CD14-positive monocyte (primary cell): ENCODE measurements around the gene CPNE4. TPM values are rescaled to one million over a fixed set of nuclear protein-coding genes. Genes with fewer than 3 reads are reported as not detected.

Experiments used
- DNase-seq, 3 donors: peaks; one replicate each; pipeline ENCODE4 v3.0.0-alpha.2; 2011 to 2022
- H2AFZ ChIP-seq: 2 replicates; pipeline ENCODE4 v1.6.0; 2012; ENCODE audit warnings: mild to moderate bottlenecking, low read depth, low read length, inconsistent platforms; ENCODE audit not compliant: insufficient read depth, poor library complexity, severe bottlenecking
- H3K27ac ChIP-seq, 2 donors: 1 replicate in 1 of 2; 2 replicates in 1 of 2; pipeline ENCODE4 v1.5.1; 2012 to 2013; ENCODE audit warnings: low read length in 2 of 2, control low read depth in 1 of 2, inconsistent platforms in 1 of 2, low read depth in 1 of 2, mild to moderate bottlenecking in 1 of 2
- H3K27me3 ChIP-seq, 2 donors: one replicate each; pipeline versions ENCODE4 v1.6.0 to v1.6.1; 2011 to 2013; ENCODE audit warnings: low read length in 2 of 2; ENCODE audit not compliant: control insufficient read depth in 2 of 2, insufficient read depth in 2 of 2
- H3K36me3 ChIP-seq, 2 donors: replicated peaks in 1 of 2; 1 replicate in 1 of 2; 2 replicates in 1 of 2; pipeline versions ENCODE4 v1.5.1 to v1.6.1; 2012 to 2013; ENCODE audit warnings: low read length in 2 of 2, control low read depth in 1 of 2, inconsistent platforms in 1 of 2, mild to moderate bottlenecking in 1 of 2; ENCODE audit not compliant: insufficient read depth in 2 of 2, control insufficient read depth in 1 of 2
- H3K4me1 ChIP-seq, 2 donors: 1 replicate in 1 of 2; 2 replicates in 1 of 2; pipeline versions ENCODE4 v1.5.1 to v1.6.1; 2012 to 2013; ENCODE audit warnings: low read length in 2 of 2, control low read depth in 1 of 2, inconsistent platforms in 1 of 2, mild to moderate bottlenecking in 1 of 2, moderate library complexity in 1 of 2; ENCODE audit not compliant: insufficient read depth in 2 of 2, control insufficient read depth in 1 of 2
- H3K4me2 ChIP-seq: replicated peaks from 2 replicates; pipeline ENCODE3; 2012; ENCODE audit warnings: low read length, moderate library complexity, mild to moderate bottlenecking; ENCODE audit not compliant: poor library complexity, severe bottlenecking; ENCODE audit errors: extremely low read depth
- H3K4me3 ChIP-seq, 3 experiments: fragments of 200-600 bp in 1 of 3; sonication (generic) in 1 of 3; replicated peaks in 1 of 3; 1 replicate in 2 of 3; 2 replicates in 1 of 3; pipeline ENCODE4 v1.5.1; 2011 to 2013; ENCODE audit warnings: low read length in 3 of 3, mild to moderate bottlenecking in 3 of 3, control low read depth in 2 of 3, low read depth in 2 of 3, inconsistent platforms in 1 of 3, moderate library complexity in 1 of 3
- H3K79me2 ChIP-seq: 2 replicates; pipeline ENCODE4 v1.6.0; 2012; ENCODE audit warnings: mild to moderate bottlenecking, control low read depth, inconsistent platforms, low read length, moderate library complexity; ENCODE audit not compliant: insufficient read depth
- H3K9ac ChIP-seq: 2 replicates; pipeline ENCODE4 v1.6.0; 2017; ENCODE audit warnings: low read length, mild to moderate bottlenecking; ENCODE audit not compliant: insufficient read depth, poor library complexity, severe bottlenecking
- H3K9me3 ChIP-seq, 2 donors: replicated peaks in 1 of 2; 1 replicate in 1 of 2; 2 replicates in 1 of 2; pipeline versions ENCODE4 v1.5.1 to v1.6.1; 2012 to 2013; ENCODE audit warnings: low read length in 2 of 2, control low read depth in 1 of 2; ENCODE audit not compliant: control insufficient read depth in 1 of 2, insufficient read depth in 1 of 2
- H4K20me1 ChIP-seq: 2 replicates; pipeline ENCODE4 v1.6.0; 2012; ENCODE audit warnings: mild to moderate bottlenecking, low read length, control low read depth, moderate library complexity; ENCODE audit not compliant: insufficient read depth
- H3K27ac Mint-ChIP-seq, 7 donors: one replicate each; pipeline ENCODE4 v1.8.0; 2020; ENCODE audit warnings: mild to moderate bottlenecking in 7 of 7, mixed read lengths in 7 of 7, moderate library complexity in 6 of 7, inconsistent platforms in 2 of 7
- H3K27me3 Mint-ChIP-seq, 3 donors: one replicate each; pipeline ENCODE4 v1.8.0; 2021 to 2022; ENCODE audit warnings: low read depth in 3 of 3, mild to moderate bottlenecking in 3 of 3, mixed read lengths in 3 of 3, moderate library complexity in 3 of 3, inconsistent platforms in 1 of 3
- H3K36me3 Mint-ChIP-seq, 2 donors: one replicate each; pipeline ENCODE4 v1.8.0; 2020; ENCODE audit warnings: mixed read lengths in 2 of 2, inconsistent platforms in 1 of 2, mild to moderate bottlenecking in 1 of 2
- H3K4me1 Mint-ChIP-seq: one replicate; pipeline ENCODE4 v1.8.0; 2020; ENCODE audit warnings: mild to moderate bottlenecking, mixed read lengths
- H3K4me3 Mint-ChIP-seq, 2 donors: one replicate each; pipeline ENCODE4 v1.8.0; 2020; ENCODE audit warnings: mild to moderate bottlenecking in 2 of 2, mixed read lengths in 2 of 2, moderate library complexity in 1 of 2
- H3K9me3 Mint-ChIP-seq, 7 donors: one replicate each; pipeline ENCODE4 v1.8.0; 2020 to 2022; ENCODE audit warnings: mixed read lengths in 7 of 7, mild to moderate bottlenecking in 6 of 7, moderate library complexity in 6 of 7, inconsistent platforms in 2 of 7
- CTCF ChIP-seq: fragments of 200-600 bp; IDR thresholded peaks from one replicate; pipeline ENCODE4 v1.8.0; 2022; ENCODE audit warnings: antibody characterized with exemption, mild to moderate bottlenecking
- WGBS: methylation state at CpG from one replicate; pipeline ENCODE4 v1.1.5; 2013; ENCODE audit warnings: missing lambda C conversion rate; ENCODE audit not compliant: insufficient coverage; 5-methylcytosine and 5-hydroxymethylcytosine counted together
- intact Hi-C, 2 donors: fragments of 100-400 bp; cut with micrococcal nuclease; formaldehyde crosslinking; loops; one replicate each; pipeline versions ENCODE4 v1.15.0 to v1.15.1; 2023
- polyA plus RNA-seq, 3 donors: library from polyadenylated mRNA; depleted of rRNA in 1 of 3; unstranded in 2 of 3; stranded (reverse) in 1 of 3; fragments of 300-500 nt in 2 of 3; fragments of >200 nt in 1 of 3; fragmentation: Illumina TruSeq in 2 of 3; gene quantifications; 1 replicate in 2 of 3; 2 replicates in 1 of 3; pipeline ENCODE4 v1.2.3, GENCODE V29; 2012 to 2021

CPNE4 gene
- polyA plus RNA-seq, 3 donors, result not detected

DNA sequence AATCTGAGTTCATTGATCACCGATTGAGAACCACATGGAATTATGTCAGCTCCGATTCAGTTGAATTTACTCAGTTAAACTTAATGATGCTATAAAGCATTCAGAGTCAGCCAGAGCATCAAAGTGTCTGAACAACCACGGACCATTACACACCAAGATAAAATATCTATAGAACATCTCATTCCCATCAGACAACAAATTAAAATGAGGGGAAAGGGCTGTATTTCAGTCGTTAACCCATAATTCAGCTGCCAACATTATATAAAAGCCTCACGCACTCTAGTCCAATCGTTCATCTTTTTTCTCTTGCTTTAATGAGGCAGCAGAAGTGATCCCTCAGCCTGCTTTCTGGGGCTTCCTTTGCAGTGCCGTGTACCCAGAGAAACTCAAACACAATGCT is 11.9 kb downstream of the CPNE4 start:
- no peak for DNase-seq
- H3K4me1 ChIP-seq, result no peaks in the 10 kb centered on the region
- H3K4me1 Mint-ChIP-seq, result no peaks in the 10 kb centered on the region
- H3K36me3 ChIP-seq, result no peaks in the 10 kb centered on the region
- H3K27me3 ChIP-seq, result peaks cover 0 to 3% of the 10 kb centered on the region in 2 donors
- no peaks in the 10 kb centered on the region for H3K9me3 ChIP-seq
- no peak overlapping the region for H3K4me3 Mint-ChIP-seq
- peaks cover 12 to 18% (median 13%) of the 10 kb centered on the region in 3 donors for H3K27me3 Mint-ChIP-seq
- intact Hi-C loops, result no loop called here
- H3K27ac Mint-ChIP-seq, result no peak overlapping the region
- no peak overlapping the region for H3K4me2 ChIP-seq
- H3K27ac ChIP-seq, result no peak overlapping the region
- H3K4me3 ChIP-seq, result no peak overlapping the region
- H2AFZ ChIP-seq, result no peak overlapping the region
- H3K79me2 ChIP-seq, result no peaks in the 10 kb centered on the region
- no peaks in the 10 kb centered on the region for H3K9me3 Mint-ChIP-seq
- H3K36me3 Mint-ChIP-seq, result no peaks in the 10 kb centered on the region
- 65% methylated on average over 3 of the region's 7 CpGs for WGBS
- TF ChIP-seq CTCF, result no peak
- H4K20me1 ChIP-seq, result no peaks in the 10 kb centered on the region
- no peak overlapping the region for H3K9ac ChIP-seq

DNA sequence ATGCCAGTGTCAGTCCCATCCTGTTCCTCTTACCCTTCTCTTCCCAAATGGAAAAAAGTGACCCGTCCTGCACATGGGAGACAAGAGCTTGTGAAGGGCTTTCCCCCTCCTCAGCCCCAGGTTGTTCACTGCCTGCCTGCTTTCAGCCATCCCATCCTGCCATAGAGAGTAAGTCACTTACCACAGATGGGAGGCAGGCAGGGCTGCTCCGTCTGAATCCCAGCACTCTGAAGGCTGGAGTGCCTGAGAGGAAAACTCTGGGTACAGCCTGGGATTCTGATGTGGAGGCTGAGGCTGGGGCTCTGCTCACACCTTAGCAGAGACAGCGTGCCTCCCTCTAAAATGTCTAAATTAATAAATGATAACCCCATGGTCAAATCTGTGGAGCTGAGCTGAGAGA is 14.8 kb downstream of the CPNE4 start:
- Mint-ChIP-seq H3K27me3 (peaks cover 20 to 24% (median 20%) of the 10 kb centered on the region in 3 donors), H3K4me3 (no peak overlapping the region), H3K27ac (no peak overlapping the region), H3K4me1 (no peaks in the 10 kb centered on the region), H3K36me3 (no peaks in the 10 kb centered on the region), H3K9me3 (no peaks in the 10 kb centered on the region)
- Histone ChIP-seq H3K4me1 (no peaks in the 10 kb centered on the region), H3K36me3 (no peaks in the 10 kb centered on the region), H3K27me3 (peaks cover 3 to 13% of the 10 kb centered on the region in 2 donors), H3K79me2 (no peaks in the 10 kb centered on the region), H3K27ac (no peak overlapping the region), H2AFZ (no peak overlapping the region), H3K4me2 (no peak overlapping the region), H4K20me1 (no peaks in the 10 kb centered on the region), H3K4me3 (no peak overlapping the region), H3K9ac (no peak overlapping the region), H3K9me3 (no peaks in the 10 kb centered on the region)
- intact Hi-C loops, result no loop called here
- no peak for DNase-seq
- no peak for TF ChIP-seq CTCF
- WGBS, result 0% methylated on average over 1 of the region's 3 CpGs
